Measurements from ENCODE around the gene PPP1R1B.

The PPP1R1B gene

DNA sequence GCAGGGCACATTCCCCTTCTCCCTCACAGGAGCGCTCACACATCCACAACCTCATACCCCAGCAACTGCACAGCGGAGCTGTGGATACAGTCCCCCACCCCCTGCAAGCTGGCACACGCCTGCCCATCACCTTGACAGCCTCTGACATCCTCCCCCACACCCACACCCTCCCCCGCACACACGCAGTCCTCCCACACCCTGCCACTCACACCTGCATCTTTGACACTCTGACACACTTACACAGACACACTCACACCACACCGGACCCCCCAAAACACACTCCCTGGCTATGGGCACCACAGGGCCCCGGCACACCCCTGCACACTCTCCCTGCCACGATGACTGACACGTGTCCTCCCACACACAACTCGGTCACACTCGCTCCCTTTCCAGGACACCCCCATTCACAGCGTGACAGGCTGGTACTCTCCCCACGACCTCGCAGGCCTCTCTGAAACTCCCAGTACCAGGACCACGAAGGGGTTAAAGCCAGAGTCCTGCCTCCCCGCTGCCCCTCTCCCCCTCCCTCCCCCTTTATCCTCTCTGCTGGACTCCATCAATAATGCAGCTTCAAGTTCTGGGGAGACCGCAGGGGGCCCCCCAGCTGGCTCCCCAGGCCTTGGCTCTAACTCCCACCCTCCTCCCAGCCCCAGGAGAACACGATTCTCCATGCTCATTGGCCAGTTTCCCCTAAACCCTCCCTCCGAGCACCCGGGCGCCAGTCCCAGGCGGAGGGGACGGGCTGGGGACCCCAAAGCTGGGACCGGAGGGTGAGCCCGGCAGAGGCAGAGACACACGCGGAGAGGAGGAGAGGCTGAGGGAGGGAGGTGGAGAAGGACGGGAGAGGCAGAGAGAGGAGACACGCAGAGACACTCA is at the start of gene PPP1R1B:
PPP1R1B (plus strand) TSS at position 782 of the 876 bp plus-strand sequence. CDS start 441 bp downstream, outside the sequence.
- TF ChIP-seq CTCF (IDR thresholded peaks at IDR 0.05; ENCODE audit: low read depth, low read length) = no peak
- in situ Hi-C loops (cut with HindIII; ENCODE audit: low sequenced_read_pairs) = no loop called here
- H3K4me3 ChIP-seq (ENCODE audit: low read depth, low read length) = peak within 1 kb of the TSS; percentile 37
- peak; percentile 24 for DNase-seq (ENCODE audit: low read depth, low spot score)

DNA sequence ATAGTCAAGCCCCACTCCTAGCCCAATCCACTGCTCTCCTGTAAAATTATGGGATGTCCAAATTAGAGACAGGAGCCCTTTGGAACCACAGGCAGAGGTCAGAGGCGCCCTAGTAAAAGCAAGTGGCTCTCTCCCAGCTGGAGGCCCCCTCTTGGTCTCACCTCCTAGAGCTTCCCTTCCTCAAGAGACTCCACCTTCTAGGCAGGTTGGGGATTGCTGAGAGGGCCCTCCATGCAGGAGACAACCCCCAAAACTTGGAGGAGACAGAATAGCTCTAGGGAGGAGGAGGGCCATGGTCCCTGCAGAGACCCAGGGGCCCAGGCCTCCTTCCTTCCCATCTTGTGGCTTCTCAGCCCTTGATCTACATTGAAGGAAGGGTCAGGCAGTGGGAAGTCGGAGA is 48.5 kb upstream of the PPP1R1B start:
- TF ChIP-seq CTCF (IDR thresholded peaks at IDR 0.05; ENCODE audit: low read depth, low read length) = no peak
- H3K4me3 ChIP-seq (ENCODE audit: low read depth, low read length) = no peak overlapping the region
- DNase-seq (ENCODE audit: low read depth, low spot score) = no peak
- in situ Hi-C loops (cut with HindIII; ENCODE audit: low sequenced_read_pairs) = no loop called here

- in situ Hi-C loops (cut with HindIII; ENCODE audit: low sequenced_read_pairs) = no loop called here
- no peak for TF ChIP-seq CTCF (IDR thresholded peaks at IDR 0.05; ENCODE audit: low read depth, low read length)
- DNase-seq (ENCODE audit: low read depth, low spot score) = no peak
- H3K4me3 ChIP-seq (ENCODE audit: low read depth, low read length) = no peak overlapping the region
These were observed 47.3 kb upstream of the PPP1R1B start for GRCh38 chr17:39579318-39580081.

DNA sequence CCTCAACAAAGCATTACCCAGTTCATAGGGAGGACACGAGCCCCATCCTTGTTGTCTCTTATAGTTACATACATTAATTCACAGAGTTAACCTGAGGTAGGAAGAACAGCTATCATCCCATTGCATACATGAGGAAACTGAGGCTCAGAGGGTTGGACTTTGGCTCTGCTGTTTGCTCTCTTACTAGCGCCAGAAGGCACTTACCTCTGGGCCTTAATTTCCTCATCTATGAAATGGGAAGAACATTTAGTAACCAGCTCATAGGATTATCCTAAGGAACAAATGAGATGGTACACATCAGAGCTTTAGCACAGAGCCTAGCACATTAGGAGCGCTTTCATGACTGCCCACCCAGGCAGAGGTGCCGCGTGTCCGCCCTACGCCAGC is 46.7 kb upstream of the PPP1R1B start:
- H3K4me3 ChIP-seq (ENCODE audit: low read depth, low read length) = no peak overlapping the region
- TF ChIP-seq CTCF (IDR thresholded peaks at IDR 0.05; ENCODE audit: low read depth, low read length) = no peak
- in situ Hi-C loops (cut with HindIII; ENCODE audit: low sequenced_read_pairs) = no loop called here
- no peak for DNase-seq (ENCODE audit: low read depth, low spot score)

GRCh38 chr17:39581071-39581758 is 45.5 kb upstream of the PPP1R1B start:
- DNase-seq (ENCODE audit: low read depth, low spot score) = no peak
- no peak for TF ChIP-seq CTCF (IDR thresholded peaks at IDR 0.05; ENCODE audit: low read depth, low read length)
- in situ Hi-C loops (cut with HindIII; ENCODE audit: low sequenced_read_pairs) = no loop called here
- H3K4me3 ChIP-seq (ENCODE audit: low read depth, low read length) = no peak overlapping the region

DNA sequence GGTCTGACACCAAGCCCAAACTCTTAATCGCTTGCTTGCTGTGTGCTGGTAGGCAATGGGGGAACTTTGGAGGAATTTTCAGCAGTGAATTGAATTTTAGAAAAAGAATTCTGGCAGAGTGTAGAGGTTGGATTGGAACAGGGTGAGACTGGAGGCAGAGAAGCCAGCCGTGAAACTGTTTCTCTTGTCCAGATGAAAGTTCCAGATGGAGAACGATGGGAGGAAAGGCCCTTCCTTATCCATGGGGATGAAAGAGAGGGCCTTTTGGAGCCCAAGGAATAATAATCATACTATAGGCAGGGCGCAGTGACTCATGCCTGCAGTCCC is 45.0 kb upstream of the PPP1R1B start:
- no peak overlapping the region for H3K4me3 ChIP-seq (ENCODE audit: low read depth, low read length)
- no peak for TF ChIP-seq CTCF (IDR thresholded peaks at IDR 0.05; ENCODE audit: low read depth, low read length)
- no peak for DNase-seq (ENCODE audit: low read depth, low spot score)
- in situ Hi-C loops (cut with HindIII; ENCODE audit: low sequenced_read_pairs) = no loop called here
